Measurements from ENCODE around the gene OGA. TPM values are rescaled to one million over a fixed set of nuclear protein-coding genes. Genes with fewer than 3 reads are reported as not detected.

Gene OGA
- total and polyA plus RNA-seq, 9 of the 15 experiments (the other 6 are each of a cell fraction or from before 2014, with no cell fraction given): 13.5 to 73.5 (median 59.5) TPM

DNA sequence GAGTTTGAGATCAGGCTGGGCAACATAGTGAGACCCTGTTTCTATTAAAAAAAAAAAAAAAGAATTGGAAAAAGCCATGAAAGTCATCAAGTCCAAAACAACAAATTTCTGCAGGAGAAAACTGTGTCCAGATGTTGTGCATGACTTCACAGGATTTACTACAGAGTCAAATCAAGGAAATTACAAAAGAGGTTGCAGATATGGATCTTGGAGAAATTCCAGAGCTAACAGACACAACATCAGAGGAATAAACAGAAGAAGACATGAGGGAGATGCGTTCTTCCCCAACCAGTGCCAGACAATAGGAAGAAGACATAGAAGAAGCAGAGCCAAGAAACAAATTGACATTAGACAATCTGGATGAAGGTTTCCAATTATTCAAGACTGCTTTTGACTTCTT is 49.7 kb upstream of the OGA start (continued):
- TF ChIP-seq DACH1 (IDR thresholded peaks at IDR 0.05; ENCODE audit: partially characterized antibody) (no peak), MAFK (IDR thresholded peaks at IDR 0.05; ENCODE audit: low read length) (no peak), NCOA2 (IDR thresholded peaks at IDR 0.05; ENCODE audit: partially characterized antibody in 2 of 2) (no peak), ZNF318 (IDR thresholded peaks at IDR 0.05; ENCODE audit: borderline replicate concordance in 1 of 2, low read depth in 1 of 2) (no peak), MTA1 (IDR thresholded peaks at IDR 0.05; ENCODE audit: borderline replicate concordance) (no peak), ZNF76 (CRISPR knock-in tag; IDR thresholded peaks at IDR 0.05; ENCODE audit: borderline replicate concordance) (no peak)
- TF ChIP-seq, protein P1, sequence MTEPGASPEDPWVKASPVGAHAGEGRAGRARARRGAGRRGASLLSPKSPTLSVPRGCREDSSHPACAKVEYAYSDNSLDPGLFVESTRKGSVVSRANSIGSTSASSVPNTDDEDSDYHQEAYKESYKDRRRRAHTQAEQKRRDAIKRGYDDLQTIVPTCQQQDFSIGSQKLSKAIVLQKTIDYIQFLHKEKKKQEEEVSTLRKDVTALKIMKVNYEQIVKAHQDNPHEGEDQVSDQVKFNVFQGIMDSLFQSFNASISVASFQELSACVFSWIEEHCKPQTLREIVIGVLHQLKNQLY (CRISPR knock-in tag; conservative IDR thresholded peaks at IDR 0.05): no peak
- TF ChIP-seq, protein P2, sequence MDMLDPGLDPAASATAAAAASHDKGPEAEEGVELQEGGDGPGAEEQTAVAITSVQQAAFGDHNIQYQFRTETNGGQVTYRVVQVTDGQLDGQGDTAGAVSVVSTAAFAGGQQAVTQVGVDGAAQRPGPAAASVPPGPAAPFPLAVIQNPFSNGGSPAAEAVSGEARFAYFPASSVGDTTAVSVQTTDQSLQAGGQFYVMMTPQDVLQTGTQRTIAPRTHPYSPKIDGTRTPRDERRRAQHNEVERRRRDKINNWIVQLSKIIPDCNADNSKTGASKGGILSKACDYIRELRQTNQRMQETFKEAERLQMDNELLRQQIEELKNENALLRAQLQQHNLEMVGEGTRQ (CRISPR knock-in tag; IDR thresholded peaks at IDR 0.05): no peak

All from K562 (cell line).